Colonic mucosa (tissue), 4 donors: ENCODE data around the gene CNOT2. TPM values are rescaled to one million over a fixed set of nuclear protein-coding genes. Genes with fewer than 3 reads are reported as not detected.

ENCODE experiments used
- DNase-seq: peaks from one replicate; pipeline ENCODE4 v3.0.0-alpha.2; 2020
- H3K27ac ChIP-seq: fragments of 200-600 bp; one replicate; pipeline ENCODE4 v1.8.0; 2021
- H3K27me3 ChIP-seq: fragments of 200-600 bp; one replicate; pipeline ENCODE4 v1.8.0; 2021
- H3K36me3 ChIP-seq: fragments of 200-600 bp; one replicate; pipeline ENCODE4 v1.8.0; 2021
- H3K4me1 ChIP-seq: fragments of 200-600 bp; one replicate; pipeline ENCODE4 v1.8.0; 2021; ENCODE audit warnings: mild to moderate bottlenecking
- H3K4me3 ChIP-seq: fragments of 200-600 bp; one replicate; pipeline ENCODE4 v1.8.0; 2021
- H3K9ac ChIP-seq, 2 donors: one replicate each; pipeline ENCODE4 v1.7.0; 2013; ENCODE audit warnings: control low read depth in 2 of 2, low read depth in 2 of 2, low read length in 2 of 2
- H3K9me3 ChIP-seq: fragments of 200-600 bp; one replicate; pipeline ENCODE4 v1.8.0; 2021
- intact Hi-C: fragments of 100-400 bp; cut with DNase I; formaldehyde crosslinking; loops from one replicate; pipeline ENCODE4 v1.14.1; 2022
- total RNA-seq, 2 donors: library from RNA; stranded (reverse); fragmentation: NEBNext Ultra II Directional in 1 of 2; extraction: Animal tissue kit (Norgen Biotek cat#: 25700) in 1 of 2; gene quantifications; one replicate each; pipeline ENCODE4 v1.2.1, GENCODE V29; 2021
- TF ChIP-seq, protein P1 (sequence below): fragments of 200-600 bp; IDR thresholded peaks from one replicate; pipeline ENCODE4 v1.8.0; 2022; ENCODE audit warnings: antibody characterized with exemption, mild to moderate bottlenecking
- donor health status: healthy.
- donor health status: DM: no; HTN: no; CAD: no.
- donor health status: DM: no; HTN: no; CAD: no.

CNOT2 gene
- total RNA-seq, 2 donors from 2014 or later, result 55.2 to 80.3 TPM

DNA sequence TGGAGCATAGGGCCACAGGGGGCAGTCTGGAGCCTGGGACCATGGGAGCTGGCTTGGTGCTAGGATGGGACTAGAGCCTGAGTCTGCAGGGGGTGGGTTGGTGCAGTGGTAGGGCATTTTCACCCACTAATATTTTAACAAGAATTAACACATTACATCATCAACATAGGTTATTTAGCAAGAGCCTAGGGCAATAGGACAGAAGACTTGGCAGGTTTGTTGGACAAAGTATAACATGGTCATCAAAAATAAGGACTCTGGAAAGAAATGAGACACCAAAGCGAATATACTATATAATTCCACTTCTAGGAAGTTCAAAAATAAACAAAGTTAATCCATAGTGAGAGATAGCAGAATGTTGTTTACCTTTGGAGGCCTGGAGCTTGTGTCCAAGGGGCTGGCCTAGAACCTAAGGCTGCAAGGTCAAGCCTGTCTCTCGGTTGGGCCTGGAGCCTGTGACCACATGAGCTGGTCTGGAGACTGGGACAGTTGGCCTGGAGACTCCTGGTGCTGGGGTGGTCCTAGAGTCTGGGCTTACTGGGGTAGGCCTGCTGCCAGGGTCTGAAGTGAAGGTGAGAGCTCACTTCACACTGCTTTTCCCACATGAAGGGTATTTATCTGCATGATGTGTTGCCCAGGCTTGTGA, 28.1 kb upstream of the CNOT2 start:
- H3K27me3 ChIP-seq, result no peaks in the 10 kb centered on the region
- no peaks in the 10 kb centered on the region for H3K9me3 ChIP-seq
- H3K36me3 ChIP-seq, result no peaks in the 10 kb centered on the region
- no peak overlapping the region for H3K4me3 ChIP-seq
- DNase-seq, result no peak
- TF ChIP-seq, protein P1, sequence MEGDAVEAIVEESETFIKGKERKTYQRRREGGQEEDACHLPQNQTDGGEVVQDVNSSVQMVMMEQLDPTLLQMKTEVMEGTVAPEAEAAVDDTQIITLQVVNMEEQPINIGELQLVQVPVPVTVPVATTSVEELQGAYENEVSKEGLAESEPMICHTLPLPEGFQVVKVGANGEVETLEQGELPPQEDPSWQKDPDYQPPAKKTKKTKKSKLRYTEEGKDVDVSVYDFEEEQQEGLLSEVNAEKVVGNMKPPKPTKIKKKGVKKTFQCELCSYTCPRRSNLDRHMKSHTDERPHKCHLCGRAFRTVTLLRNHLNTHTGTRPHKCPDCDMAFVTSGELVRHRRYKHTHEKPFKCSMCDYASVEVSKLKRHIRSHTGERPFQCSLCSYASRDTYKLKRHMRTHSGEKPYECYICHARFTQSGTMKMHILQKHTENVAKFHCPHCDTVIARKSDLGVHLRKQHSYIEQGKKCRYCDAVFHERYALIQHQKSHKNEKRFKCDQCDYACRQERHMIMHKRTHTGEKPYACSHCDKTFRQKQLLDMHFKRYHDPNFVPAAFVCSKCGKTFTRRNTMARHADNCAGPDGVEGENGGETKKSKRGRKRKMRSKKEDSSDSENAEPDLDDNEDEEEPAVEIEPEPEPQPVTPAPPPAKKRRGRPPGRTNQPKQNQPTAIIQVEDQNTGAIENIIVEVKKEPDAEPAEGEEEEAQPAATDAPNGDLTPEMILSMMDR, result no peak
- H3K27ac ChIP-seq, result no peak overlapping the region
- H3K9ac ChIP-seq, result no peak overlapping the region
- H3K4me1 ChIP-seq, result no peaks in the 10 kb centered on the region
- intact Hi-C loops, result no loop called here

DNA sequence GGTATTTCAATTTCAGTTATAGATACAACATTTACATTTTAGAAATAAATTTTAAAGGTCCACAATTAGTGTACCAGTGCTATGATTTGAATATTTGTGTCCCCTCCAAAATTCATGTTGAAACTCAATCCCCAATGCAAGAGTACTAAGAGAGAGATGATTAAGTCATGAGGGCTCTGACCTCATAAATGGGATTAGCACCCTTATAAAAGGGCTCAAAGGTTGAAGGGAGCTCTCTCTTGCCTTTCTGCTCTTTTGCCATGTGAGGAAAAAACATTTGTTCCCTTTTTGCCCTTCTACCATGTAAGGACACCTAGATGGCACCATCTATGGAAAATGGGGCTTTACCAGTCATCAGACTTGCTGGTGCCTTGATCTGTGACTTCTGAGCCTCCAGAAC, 25.8 kb upstream of the CNOT2 start:
- Histone ChIP-seq H3K36me3 (no peaks in the 10 kb centered on the region), H3K4me3 (no peak overlapping the region), H3K9ac (no peak overlapping the region), H3K27ac (no peak overlapping the region), H3K4me1 (no peaks in the 10 kb centered on the region), H3K9me3 (no peaks in the 10 kb centered on the region), H3K27me3 (no peaks in the 10 kb centered on the region)
- intact Hi-C loops, result no loop called here
- DNase-seq, result no peak
- TF ChIP-seq, protein P1, result no peak

DNA sequence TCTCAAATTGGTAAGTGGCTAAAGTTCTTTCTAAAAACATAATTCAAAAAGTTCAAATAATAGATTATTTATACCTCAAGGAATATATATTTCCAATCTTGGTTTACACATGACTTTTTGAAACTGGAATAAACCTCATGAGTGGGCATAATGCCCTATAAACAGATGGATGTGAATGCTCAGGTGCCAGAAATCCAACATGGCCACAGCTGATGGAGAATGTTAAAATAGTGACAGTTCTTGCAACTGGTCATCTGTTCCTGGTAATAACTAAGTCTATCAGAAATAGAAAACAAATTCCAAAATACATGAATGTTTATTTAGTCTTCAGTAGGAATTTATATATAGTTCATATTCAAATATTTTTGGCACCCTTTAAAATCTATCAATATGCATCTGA, 21.6 kb upstream of the CNOT2 start:
- Histone ChIP-seq H3K4me1 (no peaks in the 10 kb centered on the region), H3K9me3 (no peaks in the 10 kb centered on the region), H3K27me3 (no peaks in the 10 kb centered on the region), H3K4me3 (no peak overlapping the region), H3K36me3 (no peaks in the 10 kb centered on the region), H3K9ac (no peak overlapping the region), H3K27ac (no peak overlapping the region)
- DNase-seq, result no peak
- TF ChIP-seq, protein P1, result no peak
- intact Hi-C loops, result no loop called here

DNA sequence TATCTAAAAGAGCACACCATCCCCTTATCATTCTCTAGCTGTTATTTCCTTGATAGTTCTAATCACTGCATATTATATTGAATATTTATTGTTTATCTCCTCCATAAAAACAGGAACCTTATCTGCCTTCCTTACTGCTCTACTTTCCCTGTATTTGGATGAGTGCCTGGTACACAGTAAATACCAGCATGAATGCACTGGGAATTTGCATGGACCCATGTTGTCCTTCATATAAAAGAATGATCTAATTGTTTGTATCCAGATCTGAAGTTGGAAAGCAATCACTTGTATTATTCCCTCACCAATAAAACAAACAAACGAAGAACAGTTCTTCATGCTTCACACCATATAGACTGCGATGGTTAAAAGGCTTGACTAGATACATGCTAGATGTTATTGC, 15.3 kb upstream of the CNOT2 start:
- DNase-seq, result no peak
- Histone ChIP-seq H3K27me3 (no peaks in the 10 kb centered on the region), H3K36me3 (no peaks in the 10 kb centered on the region), H3K4me1 (no peaks in the 10 kb centered on the region), H3K9me3 (no peaks in the 10 kb centered on the region), H3K9ac (no peak overlapping the region), H3K4me3 (no peak overlapping the region), H3K27ac (no peak overlapping the region)
- TF ChIP-seq, protein P1, result no peak
- intact Hi-C loops, result no loop called here

DNA sequence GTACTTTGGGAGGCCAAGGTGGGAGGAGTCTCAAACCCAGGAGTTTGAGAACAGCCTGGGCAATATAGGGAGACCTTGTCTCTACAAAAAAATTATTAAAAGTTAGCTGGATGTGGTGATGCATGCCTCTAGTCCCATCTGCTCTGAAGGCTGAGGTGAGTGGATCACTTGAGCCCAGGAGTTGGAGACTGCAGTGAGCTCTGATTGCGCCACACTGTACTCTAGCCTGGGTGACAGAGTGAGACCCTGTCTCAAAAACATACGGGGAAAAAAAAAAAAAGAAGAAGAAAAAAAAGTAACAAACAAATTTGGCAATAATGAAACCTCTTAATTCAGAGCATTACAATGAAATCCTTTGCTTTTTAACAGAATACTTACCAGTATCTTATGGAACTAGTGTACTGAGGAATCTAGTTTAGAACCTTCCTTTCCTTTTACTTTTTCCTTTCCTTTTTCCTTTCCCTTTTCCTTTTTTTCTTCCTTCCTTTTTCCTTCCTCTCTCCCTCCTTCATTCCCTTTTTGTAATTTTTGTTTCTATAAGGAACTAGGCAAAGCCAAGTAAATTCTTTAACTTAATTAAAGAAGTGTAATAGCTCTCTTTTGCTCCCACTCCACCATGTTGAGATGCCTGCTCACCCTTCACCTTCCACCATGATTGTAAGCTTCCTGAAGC, 12.2 kb upstream of the CNOT2 start:
- intact Hi-C loops, result no loop called here
- Histone ChIP-seq H3K27me3 (no peaks in the 10 kb centered on the region), H3K27ac (no peak overlapping the region), H3K4me3 (no peak overlapping the region), H3K36me3 (no peaks in the 10 kb centered on the region), H3K4me1 (no peaks in the 10 kb centered on the region), H3K9me3 (no peaks in the 10 kb centered on the region), H3K9ac (no peak overlapping the region)
- TF ChIP-seq, protein P1, result no peak
- DNase-seq, result no peak
